Psoas muscle (tissue), 8 donors: ENCODE data around the gene DOCK2. TPM values are rescaled to one million over a fixed set of nuclear protein-coding genes. Genes with fewer than 3 reads are reported as not detected.

ENCODE experiments used
- ATAC-seq, 4 donors: fragments of 200-7000 bp; cut with Tn5 transposase; one replicate each; pipeline ENCODE4 v1.9.1; 2020; ENCODE audit warnings: moderate library complexity in 3 of 4, mild to moderate bottlenecking in 2 of 4
- DNase-seq, 2 donors: peaks; one replicate each; pipeline ENCODE4 v3.0.0-alpha.2; 2020
- H3K27ac ChIP-seq: fragments of 200-600 bp; one replicate; pipeline ENCODE4 v1.8.0; 2022
- H3K27me3 ChIP-seq, 3 donors: fragments of 200-600 bp in 1 of 3; one replicate each; pipeline versions ENCODE4 v1.6.1 to v1.8.0; 2013 to 2022; ENCODE audit warnings: low read length in 2 of 3, mild to moderate bottlenecking in 2 of 3, moderate library complexity in 1 of 3; ENCODE audit not compliant: insufficient read depth in 3 of 3
- H3K36me3 ChIP-seq, 2 donors: fragments of 200-600 bp in 1 of 2; one replicate each; pipeline versions ENCODE4 v1.6.1 to v1.8.0; 2013 to 2022; ENCODE audit warnings: low read depth in 1 of 2, mild to moderate bottlenecking in 1 of 2, moderate library complexity in 1 of 2; ENCODE audit not compliant: insufficient read depth in 1 of 2
- H3K4me1 ChIP-seq: fragments of 200-600 bp; one replicate; pipeline ENCODE4 v1.8.0; 2022
- H3K4me3 ChIP-seq: fragments of 200-600 bp; one replicate; pipeline ENCODE4 v1.8.0; 2022; ENCODE audit warnings: mild to moderate bottlenecking
- H3K9me3 ChIP-seq: fragments of 200-600 bp; one replicate; pipeline ENCODE4 v1.8.0; 2022
- CTCF ChIP-seq: fragments of 200-600 bp; IDR thresholded peaks from one replicate; pipeline ENCODE4 v1.8.0; 2022; ENCODE audit warnings: antibody characterized with exemption
- WGBS, 3 donors: extraction: QIAGEN DNeasy Blood & Tissue Kit; methylation state at CpG; one replicate each; pipeline versions ENCODE4 v1.1.6 to v1.1.7; 2013; 5-methylcytosine and 5-hydroxymethylcytosine counted together
- intact Hi-C, 2 donors: fragments of 100-400 bp; cut with DNase I; formaldehyde crosslinking; loops; one replicate each; pipeline versions ENCODE4 v1.11.0 to v1.14.2; 2022
- polyA plus RNA-seq, 3 donors: library from polyadenylated mRNA; stranded (reverse); fragments of 200-250 nt; gene quantifications; one replicate each; pipeline ENCODE4 v1.2.3, GENCODE V29; 2013
- total RNA-seq, 4 donors: library from RNA; stranded (reverse); fragmentation: NEBNext Ultra II Directional in 2 of 4; extraction: Animal tissue kit (Norgen Biotek cat#: 25700) in 2 of 4; gene quantifications; one replicate each; pipeline versions ENCODE4 v1.2.1 to v1.2.4, GENCODE V29; 2021 to 2023
- donor health status: healthy with polysubstance abuse.
- donor health status: DM: no; HTN: no; CAD: no; lungs with moderate emphysema.
- donor health status: Bipolar disorder and iron deficiency.
- donor health status: healthy.
- donor health status: DM: yes; HTN: yes; CAD: no.
- donor health status: DM: no; HTN: no; CAD: no.
- donor health status: DM: no; HTN: no; CAD: no.
- donor health status: DM: yes; HTN: yes; CAD: no.

Gene DOCK2
- total and polyA plus RNA-seq, 7 donors, result 0.37 to 4.4 (median 3.5) TPM

- intact Hi-C loops, result no loop called here
- TF ChIP-seq CTCF, result no peak
- 32 to 45% (median 41%) methylated on average over 3 of the region's 3 CpGs for WGBS, 3 donors
- DNase-seq (no peak), ATAC-seq (no peak)
- Histone ChIP-seq H3K27me3 (no peaks in the 10 kb centered on the region), H3K9me3 (no peaks in the 10 kb centered on the region), H3K4me3 (no peak overlapping the region), H3K4me1 (no peaks in the 10 kb centered on the region), H3K27ac (no peak overlapping the region), H3K36me3 (no peaks in the 10 kb centered on the region)
These were observed 336.0 kb downstream of the DOCK2 start for GRCh38 chr5:169973056-169973455.

GRCh38 chr5:169974121-169974770, 337.2 kb downstream of the DOCK2 start:
- WGBS, 3 donors, result 59 to 80% (median 61%) methylated on average over 6 of the region's 6 CpGs
- H3K4me3 ChIP-seq, result no peak overlapping the region
- no peak for DNase-seq
- H3K27ac ChIP-seq, result no peak overlapping the region
- no peak for ATAC-seq
- no peaks in the 10 kb centered on the region for H3K9me3 ChIP-seq
- TF ChIP-seq CTCF, result no peak
- no peaks in the 10 kb centered on the region for H3K36me3 ChIP-seq
- no peaks in the 10 kb centered on the region for H3K27me3 ChIP-seq
- no peaks in the 10 kb centered on the region for H3K4me1 ChIP-seq
- intact Hi-C loops, result no loop called here

GRCh38 chr5:169978714-169979113, 341.6 kb downstream of the DOCK2 start:
- no peak for TF ChIP-seq CTCF
- 19 to 28% (median 20%) methylated on average over 7 of the region's 7 CpGs for WGBS, 3 donors
- no peaks in the 10 kb centered on the region for H3K4me1 ChIP-seq
- DNase-seq, result no peak
- H3K27me3 ChIP-seq, result peaks cover 0 to 7% (median 0%) of the 10 kb centered on the region in 3 donors
- no peaks in the 10 kb centered on the region for H3K9me3 ChIP-seq
- H3K4me3 ChIP-seq, result no peak overlapping the region
- intact Hi-C loops, result no loop called here
- no peaks in the 10 kb centered on the region for H3K36me3 ChIP-seq
- no peak for ATAC-seq
- H3K27ac ChIP-seq, result no peak overlapping the region

GRCh38 chr5:169979871-169980270, 342.8 kb downstream of the DOCK2 start:
- H3K27me3 ChIP-seq, result peaks cover 0 to 7% (median 0%) of the 10 kb centered on the region in 3 donors
- 16 to 24% (median 23%) methylated on average over 3 of the region's 3 CpGs for WGBS, 3 donors
- no peak for ATAC-seq

More at GRCh38 chr5:169979871-169980270, 342.8 kb downstream of the DOCK2 start:
- Histone ChIP-seq H3K27ac (no peak overlapping the region), H3K4me3 (no peak overlapping the region), H3K9me3 (no peaks in the 10 kb centered on the region), H3K4me1 (no peaks in the 10 kb centered on the region), H3K36me3 (no peaks in the 10 kb centered on the region)
- intact Hi-C loops, result no loop called here
- TF ChIP-seq CTCF, result no peak
- DNase-seq, result no peak
